TTC549 (cell line): Measurements from ENCODE around the gene KCNJ14.

ENCODE experiments used
- FAIRE-seq: peaks from 2 replicates; lab custom pipeline; 2012; peaks lifted over from hg19 to GRCh38; lab: Jason Lieb, UNC

Gene KCNJ14

GRCh38 chr19:48509467-48510194, 54.3 kb downstream of the KCNJ14 start:
- FAIRE-seq, result no peak

DNA sequence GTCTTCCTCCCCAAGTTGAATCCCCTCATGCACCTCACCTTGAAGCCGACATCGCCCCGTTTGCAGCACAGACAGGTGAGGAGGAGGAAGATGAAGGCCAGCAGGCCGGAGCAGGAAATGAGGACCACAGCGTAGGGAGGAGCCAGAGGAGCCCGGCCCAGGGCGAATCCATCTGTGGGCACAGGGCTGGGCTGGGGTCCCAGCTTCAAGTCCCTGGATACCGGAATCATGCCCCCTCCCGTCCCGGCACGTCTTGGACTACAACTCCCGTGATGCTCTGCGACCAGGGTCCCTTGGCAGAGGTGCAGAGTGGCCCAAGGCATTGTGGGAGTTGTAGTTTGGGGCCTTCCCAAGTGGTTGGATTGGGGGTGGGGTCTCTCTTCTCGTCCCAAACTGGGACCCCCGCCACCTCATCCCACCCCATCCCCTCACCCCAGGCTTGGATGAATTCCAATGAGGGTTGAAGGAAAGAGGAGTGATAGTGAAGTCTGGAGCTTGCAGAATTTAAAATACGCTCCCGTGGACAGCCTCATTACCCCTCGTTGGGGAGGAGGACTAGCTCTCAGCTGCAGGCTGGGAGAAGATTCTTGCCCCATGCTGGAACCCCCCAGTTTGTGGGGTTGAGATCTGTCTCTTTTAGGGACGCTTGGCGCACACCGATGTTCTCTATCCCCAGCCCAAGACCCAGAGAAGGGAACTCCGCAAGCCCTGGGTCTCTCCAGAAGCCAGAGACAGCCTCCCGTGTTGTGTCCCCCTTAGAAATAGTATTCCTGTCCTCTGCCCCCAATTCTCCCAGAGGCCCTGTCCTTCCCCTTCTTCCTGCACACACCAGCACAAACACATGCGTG, 55.3 kb downstream of the KCNJ14 start:
- FAIRE-seq, result no peak

GRCh38 chr19:48511321-48511731, 56.0 kb downstream of the KCNJ14 start:
- no peak for FAIRE-seq

GRCh38 chr19:48511800-48512503, 56.6 kb downstream of the KCNJ14 start, which contains the start of gene LMTK3:
Gene LMTK3 (minus strand): TSS chr19:48511835. CDS start chr19:48511576, 259 bp downstream.
- no peak for FAIRE-seq

- FAIRE-seq, result no peak
These were observed 57.3 kb downstream of the KCNJ14 start for GRCh38 chr19:48512504-48513288.

DNA sequence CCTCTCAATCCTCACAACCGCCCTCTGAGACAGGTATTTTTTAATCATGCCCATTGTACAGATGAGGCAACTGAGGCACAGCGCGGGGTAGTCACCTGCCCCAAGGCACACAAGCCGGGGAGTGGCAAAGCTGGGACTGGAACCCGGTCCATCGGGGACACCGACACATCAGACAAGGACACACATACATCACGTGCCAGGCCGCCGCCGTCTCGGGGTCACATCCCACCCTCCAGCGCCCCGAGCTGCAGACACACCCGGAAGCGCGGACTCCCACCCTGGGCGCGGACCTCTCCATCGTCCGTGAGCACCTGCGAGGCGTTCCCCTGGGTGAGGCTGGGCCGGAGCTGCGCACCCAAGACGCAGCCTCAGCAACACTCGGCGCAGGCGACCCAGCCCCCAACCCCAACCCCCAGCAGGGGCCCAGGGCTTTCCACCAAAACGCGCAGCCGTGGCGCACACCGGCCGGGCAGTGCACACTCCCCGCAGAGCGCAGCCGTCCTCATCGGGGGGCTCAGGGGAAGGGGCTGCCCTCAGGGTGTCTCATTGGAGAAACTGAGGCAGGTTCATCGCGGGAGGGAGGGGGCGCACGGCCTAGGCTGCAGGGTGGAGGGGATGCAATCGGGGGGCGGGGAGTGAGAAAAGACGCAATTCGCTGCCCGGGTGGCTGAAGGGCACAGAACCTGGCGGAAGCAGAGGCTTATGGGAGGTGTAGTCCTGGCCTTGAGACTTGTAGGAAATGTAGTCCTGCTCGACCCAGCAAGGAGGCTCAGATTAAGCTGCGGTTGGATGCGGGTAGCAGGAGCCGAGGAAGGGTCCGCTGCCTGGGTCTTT, 58.1 kb downstream of the KCNJ14 start:
- FAIRE-seq, result no peak

- no peak for FAIRE-seq
These were observed 58.7 kb downstream of the KCNJ14 start for GRCh38 chr19:48514123-48514458.

- FAIRE-seq, result no peak
These were observed 61.2 kb downstream of the KCNJ14 start for GRCh38 chr19:48516536-48516935.
